Activated naive CD8-positive, alpha-beta T cell treated with anti-CD3 and anti-CD28 coated beads, Interleukin-2, amount 50 U/mL, for 24 hours (primary cell): Measurements from ENCODE around the gene ALKBH5.

Experiments used
- ATAC-seq: fragments of 150-1000 bp; cut with Tn5 transposase; one replicate; pipeline ENCODE4 v1.10.0; 2021
- DNase-seq: peaks from one replicate; pipeline ENCODE4 v3.0.0; 2021
- H3K27ac Mint-ChIP-seq: one replicate; pipeline ENCODE4 v1.8.0; 2021; ENCODE audit warnings: mild to moderate bottlenecking, mixed read lengths
- H3K27me3 Mint-ChIP-seq: one replicate; pipeline ENCODE4 v1.8.0; 2021; ENCODE audit warnings: mixed read lengths
- H3K36me3 Mint-ChIP-seq: one replicate; pipeline ENCODE4 v1.8.0; 2021; ENCODE audit warnings: low read depth, mixed read lengths
- H3K4me1 Mint-ChIP-seq: one replicate; pipeline ENCODE4 v1.8.0; 2021; ENCODE audit warnings: mixed read lengths
- H3K4me3 Mint-ChIP-seq: one replicate; pipeline ENCODE4 v1.8.0; 2021; ENCODE audit warnings: mild to moderate bottlenecking, moderate library complexity, mixed read lengths
- H3K9me3 Mint-ChIP-seq: one replicate; pipeline ENCODE4 v1.8.0; 2021; ENCODE audit warnings: mixed read lengths

The ALKBH5 gene

GRCh38 chr17:18187226-18187625 lies 3.6 kb downstream of the ALKBH5 start:
- Mint-ChIP-seq H3K4me1 (peaks cover 73% of the 10 kb centered on the region), H3K4me3 (peak overlapping the region; percentile 96), H3K27ac (peak overlapping the region; percentile 92), H3K9me3 (no peaks in the 10 kb centered on the region), H3K27me3 (peaks cover 3% of the 10 kb centered on the region), H3K36me3 (peaks cover 57% of the 10 kb centered on the region)
- ATAC-seq (no peak), DNase-seq (no peak)

- H3K4me1 Mint-ChIP-seq: peaks cover 69% of the 10 kb centered on the region
- peaks cover 60% of the 10 kb centered on the region for H3K36me3 Mint-ChIP-seq
- ATAC-seq: no peak
- no peaks in the 10 kb centered on the region for H3K9me3 Mint-ChIP-seq
- peaks cover 3% of the 10 kb centered on the region for H3K27me3 Mint-ChIP-seq
- H3K27ac Mint-ChIP-seq: peak overlapping the region; percentile 53
- DNase-seq: peak; percentile 28
- H3K4me3 Mint-ChIP-seq: peak overlapping the region; percentile 96
Measured at GRCh38 chr17:18187821-18188761, 4.5 kb downstream of the ALKBH5 start.

DNA sequence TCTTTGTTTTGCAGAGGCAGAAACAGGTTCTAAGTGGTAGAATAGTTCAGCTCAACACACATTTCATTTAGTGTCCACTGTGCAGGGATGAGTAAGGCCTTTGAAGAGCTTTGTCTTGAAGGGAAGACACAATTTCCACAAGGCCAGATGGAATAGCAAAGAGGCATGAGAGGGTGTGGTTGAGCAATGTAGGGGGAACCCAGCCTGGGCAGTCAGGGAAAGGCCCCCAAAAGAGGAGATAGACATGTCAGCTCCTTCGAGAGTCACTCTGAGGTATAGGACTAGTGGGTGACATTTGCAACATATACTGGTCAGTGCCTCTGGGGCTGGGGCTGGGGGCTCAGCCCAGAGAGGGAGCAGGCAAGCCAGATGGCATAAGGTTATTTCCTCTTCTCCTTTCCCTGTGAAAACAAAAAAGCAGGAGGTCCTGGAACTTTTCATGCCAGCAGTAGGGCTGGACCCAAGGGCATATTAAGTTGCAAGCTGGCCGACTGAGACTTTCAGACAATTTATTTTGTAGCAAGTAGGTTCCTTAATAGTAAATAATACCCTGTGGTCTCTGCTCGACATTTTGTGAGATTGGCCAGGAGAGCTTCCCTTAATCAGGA lies 7.1 kb downstream of the ALKBH5 start:
- H3K4me3 Mint-ChIP-seq: peak overlapping the region; percentile 17
- H3K9me3 Mint-ChIP-seq: no peaks in the 10 kb centered on the region
- DNase-seq (no peak), ATAC-seq (no peak)
- H3K36me3 Mint-ChIP-seq: peaks cover 66% of the 10 kb centered on the region
- H3K27me3 Mint-ChIP-seq: no peaks in the 10 kb centered on the region
- H3K4me1 Mint-ChIP-seq: peaks cover 70% of the 10 kb centered on the region
- H3K27ac Mint-ChIP-seq: peak overlapping the region; percentile 43

GRCh38 chr17:18191236-18191667 lies 7.6 kb downstream of the ALKBH5 start:
- DNase-seq (no peak), ATAC-seq (no peak)
- H3K4me3 Mint-ChIP-seq: no peak overlapping the region
- H3K27ac Mint-ChIP-seq: peak overlapping the region; percentile 15
- no peaks in the 10 kb centered on the region for H3K9me3 Mint-ChIP-seq
- H3K36me3 Mint-ChIP-seq: peaks cover 64% of the 10 kb centered on the region
- H3K4me1 Mint-ChIP-seq: peaks cover 66% of the 10 kb centered on the region
- no peaks in the 10 kb centered on the region for H3K27me3 Mint-ChIP-seq

DNA sequence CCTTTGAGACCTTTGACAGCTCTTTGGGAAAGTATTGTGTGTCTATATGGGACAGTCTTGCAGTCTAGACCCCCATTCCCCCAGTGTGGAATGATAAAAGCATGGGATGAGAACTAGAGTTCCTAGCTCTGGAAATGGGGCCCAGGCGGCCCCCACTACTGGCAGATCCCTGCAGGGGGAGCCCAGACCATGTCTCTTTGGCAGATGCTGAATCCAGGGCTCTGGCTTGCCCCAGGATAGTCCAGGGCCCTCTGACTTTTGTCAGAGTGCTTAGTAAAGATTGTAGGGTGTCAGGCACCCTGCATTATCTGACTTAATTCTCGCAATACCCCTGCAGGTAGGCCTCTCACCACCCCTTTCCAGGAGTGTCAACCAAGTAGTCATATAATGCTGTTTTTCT lies 8.3 kb downstream of the ALKBH5 start:
- H3K9me3 Mint-ChIP-seq: no peaks in the 10 kb centered on the region
- H3K4me1 Mint-ChIP-seq: peaks cover 63% of the 10 kb centered on the region
- no peaks in the 10 kb centered on the region for H3K27me3 Mint-ChIP-seq
- no peak overlapping the region for H3K4me3 Mint-ChIP-seq
- peaks cover 65% of the 10 kb centered on the region for H3K36me3 Mint-ChIP-seq
- no peak for ATAC-seq
- no peak overlapping the region for H3K27ac Mint-ChIP-seq
- DNase-seq: no peak

DNA sequence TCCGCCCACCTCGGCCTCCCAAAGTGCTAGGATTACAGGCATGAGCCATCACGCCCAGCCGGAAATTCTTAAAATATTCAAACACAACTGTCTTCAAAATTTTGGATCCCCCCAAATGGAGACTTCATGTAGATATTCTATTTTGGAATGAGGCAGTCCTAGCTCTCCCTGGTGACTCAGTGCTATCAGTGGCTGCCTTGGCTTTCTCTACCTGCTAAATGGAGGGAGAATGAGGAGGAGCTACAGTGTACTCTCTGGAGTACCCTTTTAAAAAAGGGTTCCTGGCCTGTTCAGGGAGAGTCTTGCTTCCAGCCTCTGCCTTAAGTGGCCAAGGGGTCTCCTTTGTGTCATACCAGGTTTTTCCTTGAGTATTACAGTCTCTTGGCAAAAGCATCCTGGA lies 10.8 kb downstream of the ALKBH5 start:
- DNase-seq: no peak
- Mint-ChIP-seq H3K27ac (no peak overlapping the region), H3K9me3 (no peaks in the 10 kb centered on the region), H3K27me3 (no peaks in the 10 kb centered on the region), H3K4me3 (no peak overlapping the region), H3K36me3 (peaks cover 60% of the 10 kb centered on the region), H3K4me1 (peaks cover 53% of the 10 kb centered on the region)
- ATAC-seq: no peak

DNA sequence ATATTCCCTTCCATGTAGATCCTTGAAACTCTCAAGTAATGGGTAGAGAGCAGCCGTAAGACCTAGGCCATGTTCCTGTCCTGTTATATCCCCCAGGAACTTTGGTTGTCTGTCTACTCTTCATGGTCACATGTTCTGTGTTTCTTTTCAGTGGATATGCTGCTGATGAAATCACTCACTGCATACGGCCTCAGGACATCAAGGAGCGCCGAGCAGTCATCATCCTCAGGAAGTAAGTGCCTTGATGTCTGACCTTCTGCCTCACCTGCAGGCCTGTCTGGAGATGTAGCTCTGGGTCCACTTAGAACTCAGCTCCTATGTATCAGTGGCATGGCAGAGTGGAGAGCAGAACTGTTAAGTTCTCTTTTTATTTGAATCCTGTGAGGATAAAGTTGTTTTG lies 11.2 kb downstream of the ALKBH5 start:
- ATAC-seq (no peak), DNase-seq (no peak)
- Mint-ChIP-seq H3K27ac (no peak overlapping the region), H3K9me3 (no peaks in the 10 kb centered on the region), H3K4me1 (peaks cover 49% of the 10 kb centered on the region), H3K36me3 (peaks cover 56% of the 10 kb centered on the region), H3K27me3 (no peaks in the 10 kb centered on the region), H3K4me3 (no peak overlapping the region)

DNA sequence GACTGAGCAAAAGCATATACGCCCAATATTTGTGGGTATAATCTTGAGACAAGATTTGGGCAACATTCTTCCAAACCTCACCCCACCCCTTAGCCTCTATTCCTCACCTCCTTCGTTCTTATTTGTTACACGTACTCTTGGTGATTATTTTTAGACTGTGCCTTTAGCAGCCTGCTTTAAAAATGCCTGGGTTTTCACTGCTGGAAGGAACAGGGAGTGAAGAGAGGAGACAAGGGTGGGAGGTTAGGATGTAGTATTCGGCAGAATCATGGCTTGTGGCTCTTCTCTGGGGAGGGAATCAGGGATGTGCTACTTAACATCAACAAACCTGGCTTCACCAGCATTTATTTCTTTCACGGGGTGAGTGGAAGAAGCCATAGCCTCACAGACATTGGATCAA lies 11.6 kb downstream of the ALKBH5 start:
- no peak overlapping the region for H3K4me3 Mint-ChIP-seq
- peaks cover 53% of the 10 kb centered on the region for H3K36me3 Mint-ChIP-seq
- no peaks in the 10 kb centered on the region for H3K9me3 Mint-ChIP-seq
- H3K4me1 Mint-ChIP-seq: peaks cover 46% of the 10 kb centered on the region
- ATAC-seq (no peak), DNase-seq (no peak)
- H3K27me3 Mint-ChIP-seq: no peaks in the 10 kb centered on the region
- no peak overlapping the region for H3K27ac Mint-ChIP-seq

- Mint-ChIP-seq H3K27ac (no peak overlapping the region), H3K36me3 (peaks cover 41% of the 10 kb centered on the region), H3K4me3 (no peak overlapping the region), H3K4me1 (peaks cover 27% of the 10 kb centered on the region), H3K9me3 (no peaks in the 10 kb centered on the region), H3K27me3 (no peaks in the 10 kb centered on the region)
- no peak for ATAC-seq
- DNase-seq: no peak
Measured at GRCh38 chr17:18197535-18198194, 14.0 kb downstream of the ALKBH5 start.

GRCh38 chr17:18198530-18198929 lies 14.9 kb downstream of the ALKBH5 start:
- no peaks in the 10 kb centered on the region for H3K9me3 Mint-ChIP-seq
- no peaks in the 10 kb centered on the region for H3K27me3 Mint-ChIP-seq
- no peak for ATAC-seq
- H3K4me3 Mint-ChIP-seq: no peak overlapping the region
- H3K27ac Mint-ChIP-seq: peak overlapping the region; percentile 11
- H3K4me1 Mint-ChIP-seq: peaks cover 26% of the 10 kb centered on the region
- H3K36me3 Mint-ChIP-seq: peaks cover 42% of the 10 kb centered on the region
- no peak for DNase-seq

- no peaks in the 10 kb centered on the region for H3K9me3 Mint-ChIP-seq
- ATAC-seq: no peak
- no peak overlapping the region for H3K4me3 Mint-ChIP-seq
- H3K27me3 Mint-ChIP-seq: no peaks in the 10 kb centered on the region
- DNase-seq: no peak
- peaks cover 13% of the 10 kb centered on the region for H3K4me1 Mint-ChIP-seq
- no peak overlapping the region for H3K27ac Mint-ChIP-seq
- H3K36me3 Mint-ChIP-seq: peaks cover 24% of the 10 kb centered on the region
Measured at GRCh38 chr17:18201108-18201507, 17.5 kb downstream of the ALKBH5 start.

DNA sequence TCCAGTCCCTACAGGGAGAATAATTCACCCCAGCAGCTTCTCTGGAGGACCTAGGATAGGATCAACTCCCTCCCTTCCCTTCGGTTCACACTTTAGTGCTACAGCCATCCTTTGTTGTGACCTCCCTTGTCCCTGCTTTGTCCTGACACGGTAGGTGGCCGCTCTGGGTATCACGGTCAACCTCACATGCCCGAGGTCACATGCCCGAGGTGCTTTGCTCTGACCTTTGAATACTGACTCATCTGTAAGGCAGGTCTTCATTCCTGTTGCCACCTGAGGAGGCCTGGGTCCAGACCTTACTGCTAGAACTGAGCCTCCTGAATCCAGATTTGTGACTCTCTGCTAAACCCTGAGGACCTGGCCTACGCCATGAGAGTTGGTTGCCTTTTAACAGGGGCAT lies 19.7 kb downstream of the ALKBH5 start:
- Mint-ChIP-seq H3K4me1 (peaks cover 2% of the 10 kb centered on the region), H3K27me3 (no peaks in the 10 kb centered on the region), H3K36me3 (peaks cover 15% of the 10 kb centered on the region), H3K27ac (no peak overlapping the region), H3K9me3 (no peaks in the 10 kb centered on the region), H3K4me3 (no peak overlapping the region)
- DNase-seq: no peak
- ATAC-seq: no peak

GRCh38 chr17:18205861-18206260 lies 22.2 kb downstream of the ALKBH5 start:
- H3K27ac Mint-ChIP-seq: peak overlapping the region; percentile 35
- H3K4me1 Mint-ChIP-seq: no peaks in the 10 kb centered on the region
- ATAC-seq: no peak
- H3K36me3 Mint-ChIP-seq: peaks cover 20% of the 10 kb centered on the region
- H3K27me3 Mint-ChIP-seq: no peaks in the 10 kb centered on the region
- no peak overlapping the region for H3K4me3 Mint-ChIP-seq
- no peak for DNase-seq
- H3K9me3 Mint-ChIP-seq: no peaks in the 10 kb centered on the region

GRCh38 chr17:18206962-18207361 lies 23.3 kb downstream of the ALKBH5 start:
- H3K4me3 Mint-ChIP-seq: no peak overlapping the region
- ATAC-seq: no peak
- H3K9me3 Mint-ChIP-seq: no peaks in the 10 kb centered on the region
- DNase-seq: no peak
- H3K27me3 Mint-ChIP-seq: no peaks in the 10 kb centered on the region
- H3K36me3 Mint-ChIP-seq: peaks cover 20% of the 10 kb centered on the region
- H3K27ac Mint-ChIP-seq: no peak overlapping the region
- H3K4me1 Mint-ChIP-seq: no peaks in the 10 kb centered on the region

DNA sequence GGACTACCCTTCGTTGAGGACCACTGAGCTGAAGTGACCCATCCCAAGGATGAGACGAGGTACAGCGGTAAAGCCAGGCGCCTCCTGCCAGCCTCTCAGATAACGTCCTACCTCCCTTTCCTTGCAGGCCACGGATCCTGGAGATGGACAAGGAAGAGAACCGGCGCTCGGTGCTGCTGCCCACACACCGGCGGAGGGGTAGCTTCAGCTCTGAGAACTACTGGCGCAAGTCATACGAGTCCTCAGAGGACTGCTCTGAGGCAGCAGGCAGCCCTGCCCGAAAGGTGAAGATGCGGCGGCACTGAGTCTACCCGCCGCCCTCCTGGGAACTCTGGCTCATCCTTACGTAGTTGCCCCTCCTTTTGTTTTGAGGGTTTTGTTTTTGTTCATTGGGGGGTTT lies 24.5 kb downstream of the ALKBH5 start:
- Mint-ChIP-seq H3K27ac (no peak overlapping the region), H3K27me3 (no peaks in the 10 kb centered on the region), H3K4me1 (no peaks in the 10 kb centered on the region), H3K4me3 (no peak overlapping the region), H3K9me3 (no peaks in the 10 kb centered on the region), H3K36me3 (peaks cover 20% of the 10 kb centered on the region)
- no peak for ATAC-seq
- DNase-seq: no peak
